Measurements from ENCODE around the gene SAMD4B.

Gene SAMD4B

GRCh38 chr19:39299404-39299803, 42.8 kb upstream of the SAMD4B start:
- in situ Hi-C loops (cut with HindIII; ENCODE audit: low sequenced_read_pairs): no loop called here
- no peak overlapping the region for H3K4me3 ChIP-seq (ENCODE audit: low read depth, low read length)
- no peak for TF ChIP-seq CTCF (IDR thresholded peaks at IDR 0.05; ENCODE audit: low read depth, low read length)
- no peak for DNase-seq (ENCODE audit: low read depth, low spot score)

DNA sequence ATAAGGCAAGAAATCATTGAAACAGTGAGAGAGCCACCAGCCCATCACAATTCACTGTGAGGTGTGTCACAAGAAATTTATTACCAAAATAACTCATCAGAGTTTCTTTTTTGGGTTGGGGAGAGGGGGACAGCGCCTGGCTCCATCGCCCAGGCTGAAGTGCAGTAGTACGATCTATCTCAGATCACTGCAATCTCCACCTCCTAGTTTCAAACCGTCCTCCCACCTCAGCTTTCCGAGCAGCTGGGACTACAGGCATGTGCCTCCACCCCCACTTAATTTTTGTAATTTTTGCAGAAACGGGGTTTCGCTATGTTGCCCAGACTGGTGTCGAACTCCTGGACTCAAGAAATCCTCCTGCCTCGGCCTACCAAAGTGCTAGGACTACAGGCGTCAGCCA, 42.4 kb upstream of the SAMD4B start:
- H3K4me3 ChIP-seq (ENCODE audit: low read depth, low read length): no peak overlapping the region
- no peak for DNase-seq (ENCODE audit: low read depth, low spot score)
- in situ Hi-C loops (cut with HindIII; ENCODE audit: low sequenced_read_pairs): no loop called here
- TF ChIP-seq CTCF (IDR thresholded peaks at IDR 0.05; ENCODE audit: low read depth, low read length): no peak

DNA sequence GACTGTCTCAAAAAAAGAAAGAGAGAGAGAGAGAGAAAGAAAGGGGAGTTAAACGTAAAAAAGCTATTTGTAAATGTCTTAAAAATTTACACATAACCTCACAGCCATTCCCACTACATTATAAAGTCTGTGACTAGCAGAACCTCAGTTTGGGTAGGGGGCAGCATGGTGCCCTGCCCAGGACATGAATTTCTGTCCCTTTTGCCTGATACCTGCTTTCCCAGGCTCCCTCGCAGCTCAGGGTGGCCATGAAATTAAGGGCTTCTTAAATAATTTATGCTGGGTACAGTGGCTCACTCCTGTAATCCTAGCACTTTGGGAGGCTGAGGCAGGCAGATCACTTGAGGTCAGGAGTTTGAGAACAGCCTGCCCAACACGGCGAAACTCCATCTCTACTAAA, 41.2 kb upstream of the SAMD4B start:
- no peak for TF ChIP-seq CTCF (IDR thresholded peaks at IDR 0.05; ENCODE audit: low read depth, low read length)
- in situ Hi-C loops (cut with HindIII; ENCODE audit: low sequenced_read_pairs): no loop called here
- no peak for DNase-seq (ENCODE audit: low read depth, low spot score)
- H3K4me3 ChIP-seq (ENCODE audit: low read depth, low read length): no peak overlapping the region

GRCh38 chr19:39301562-39301961, 40.7 kb upstream of the SAMD4B start:
- no peak for TF ChIP-seq CTCF (IDR thresholded peaks at IDR 0.05; ENCODE audit: low read depth, low read length)
- in situ Hi-C loops (cut with HindIII; ENCODE audit: low sequenced_read_pairs): no loop called here
- H3K4me3 ChIP-seq (ENCODE audit: low read depth, low read length): no peak overlapping the region
- no peak for DNase-seq (ENCODE audit: low read depth, low spot score)

- in situ Hi-C loops (cut with HindIII; ENCODE audit: low sequenced_read_pairs): no loop called here
- TF ChIP-seq CTCF (IDR thresholded peaks at IDR 0.05; ENCODE audit: low read depth, low read length): no peak
- no peak overlapping the region for H3K4me3 ChIP-seq (ENCODE audit: low read depth, low read length)
- DNase-seq (ENCODE audit: low read depth, low spot score): no peak
Observed at GRCh38 chr19:39303373-39304184, 38.6 kb upstream of the SAMD4B start.

GRCh38 chr19:39304185-39304513, 38.1 kb upstream of the SAMD4B start:
- DNase-seq (ENCODE audit: low read depth, low spot score): no peak
- in situ Hi-C loops (cut with HindIII; ENCODE audit: low sequenced_read_pairs): no loop called here
- H3K4me3 ChIP-seq (ENCODE audit: low read depth, low read length): no peak overlapping the region
- TF ChIP-seq CTCF (IDR thresholded peaks at IDR 0.05; ENCODE audit: low read depth, low read length): no peak

Measured in astrocyte of the spinal cord (primary cell).